Activated T-helper 1 cell treated with Interleukin-2 at 50 U/mL for 16 hours (primary cell): ENCODE measurements around the gene TMOD1.
"Not testable (repeated sequence)": the region's sequence is repeated elsewhere in the genome, so short reads cannot be mapped to it uniquely, and the experiment has no call there.

Experiments
- DNase-seq: peaks from one replicate; pipeline ENCODE4 v3.0.0-alpha.2; 2020; ENCODE audit warnings: low read depth

The TMOD1 gene

DNA sequence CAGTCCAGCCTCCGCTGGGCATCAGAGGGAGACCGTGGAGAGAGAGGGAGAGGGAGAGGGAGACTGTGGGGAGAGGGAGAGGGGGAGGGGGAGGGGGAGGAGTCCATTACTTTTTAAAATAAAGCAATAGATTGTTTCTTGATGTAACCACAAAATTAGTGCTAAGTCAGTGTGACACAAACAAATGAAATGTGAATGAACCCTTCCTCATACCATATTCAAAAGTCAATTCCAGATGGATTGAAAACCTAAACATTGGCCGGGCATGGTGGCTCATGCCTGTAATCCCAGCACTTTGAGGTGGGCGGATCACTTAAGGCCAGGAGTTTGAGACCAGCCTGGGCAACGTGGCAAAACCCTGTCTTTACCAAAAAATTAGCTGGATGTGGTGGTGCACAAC, 2.6 kb upstream of the TMOD1 start:
- DNase-seq = not testable (repeated sequence)

DNA sequence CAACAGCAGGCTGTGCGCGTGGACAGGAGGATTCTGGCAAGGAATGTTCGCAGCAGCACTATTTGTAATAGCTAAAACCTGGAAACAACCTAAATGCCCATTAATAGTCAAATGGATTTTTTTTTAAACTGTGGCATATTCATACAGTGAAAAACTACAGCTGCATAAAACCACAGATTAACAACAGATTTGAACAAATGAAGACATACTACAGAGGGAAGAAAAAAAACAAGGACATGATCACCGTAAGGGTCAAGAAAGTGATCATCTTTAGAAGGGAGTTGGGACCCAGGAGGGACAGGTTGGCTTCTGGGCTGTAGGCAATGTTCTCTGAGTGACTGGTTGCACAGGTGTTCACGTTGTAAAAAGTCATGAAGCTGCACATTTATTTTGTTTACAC, 1.2 kb upstream of the TMOD1 start:
- no peak for DNase-seq

- DNase-seq = no peak
Measured at GRCh38 chr9:97500765-97501176, 695 bp upstream of the TMOD1 start.

DNA sequence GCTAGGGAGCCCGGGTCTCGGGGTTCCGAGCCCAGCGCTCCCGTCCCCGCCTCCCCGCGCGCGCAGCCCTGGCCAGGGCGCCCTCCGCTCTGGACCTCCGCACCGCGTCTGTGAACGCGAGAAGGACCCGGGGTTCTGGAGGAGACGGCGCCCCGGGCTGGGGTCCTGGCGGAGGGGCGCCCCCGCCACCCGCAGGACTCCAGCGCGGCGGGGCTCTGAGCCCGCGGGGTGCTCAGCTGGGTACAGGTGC, 431 bp downstream of the TMOD1 start:
- DNase-seq = no peak

DNA sequence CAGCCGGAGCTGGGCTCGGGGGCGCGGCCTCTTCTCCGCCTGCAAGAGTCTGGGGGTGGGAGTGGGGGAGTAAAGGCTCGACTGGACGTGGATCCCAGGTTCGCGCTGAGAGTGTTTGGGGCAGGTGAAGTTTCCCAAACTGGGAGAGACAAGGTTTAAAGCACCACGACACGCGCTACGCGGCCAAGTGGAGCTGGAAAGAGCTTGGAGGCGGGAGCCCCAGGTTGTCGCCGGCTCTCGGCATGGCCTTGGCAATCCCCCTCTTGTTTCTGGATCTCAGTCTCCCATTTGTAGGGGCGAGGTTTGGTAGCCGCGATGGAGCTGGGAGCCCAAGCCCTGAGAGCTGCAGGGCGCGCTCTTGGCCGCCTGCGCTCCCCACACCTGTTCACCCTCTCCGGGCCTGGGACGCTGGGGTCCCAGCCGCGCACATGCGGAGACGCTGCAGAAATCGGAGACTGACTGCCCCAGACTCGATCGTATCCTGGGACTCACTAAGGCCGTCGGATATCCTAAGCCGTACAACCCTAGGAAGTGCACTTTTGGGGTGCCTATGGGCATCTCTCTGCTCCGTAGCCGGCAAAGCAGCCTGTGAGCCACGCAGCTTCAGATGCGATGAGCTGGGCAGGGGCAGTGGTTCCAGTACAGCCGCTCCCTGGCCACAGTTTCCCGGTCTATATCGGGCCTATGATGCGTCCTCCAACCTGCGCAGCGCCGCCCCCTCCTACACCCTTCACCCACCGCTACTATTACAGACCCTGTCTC, 937 bp downstream of the TMOD1 start:
- DNase-seq = no peak

GRCh38 chr9:97502984-97503861, 1.8 kb downstream of the TMOD1 start:
- no peak for DNase-seq

GRCh38 chr9:97503862-97504210, 2.4 kb downstream of the TMOD1 start:
- no peak for DNase-seq

DNA sequence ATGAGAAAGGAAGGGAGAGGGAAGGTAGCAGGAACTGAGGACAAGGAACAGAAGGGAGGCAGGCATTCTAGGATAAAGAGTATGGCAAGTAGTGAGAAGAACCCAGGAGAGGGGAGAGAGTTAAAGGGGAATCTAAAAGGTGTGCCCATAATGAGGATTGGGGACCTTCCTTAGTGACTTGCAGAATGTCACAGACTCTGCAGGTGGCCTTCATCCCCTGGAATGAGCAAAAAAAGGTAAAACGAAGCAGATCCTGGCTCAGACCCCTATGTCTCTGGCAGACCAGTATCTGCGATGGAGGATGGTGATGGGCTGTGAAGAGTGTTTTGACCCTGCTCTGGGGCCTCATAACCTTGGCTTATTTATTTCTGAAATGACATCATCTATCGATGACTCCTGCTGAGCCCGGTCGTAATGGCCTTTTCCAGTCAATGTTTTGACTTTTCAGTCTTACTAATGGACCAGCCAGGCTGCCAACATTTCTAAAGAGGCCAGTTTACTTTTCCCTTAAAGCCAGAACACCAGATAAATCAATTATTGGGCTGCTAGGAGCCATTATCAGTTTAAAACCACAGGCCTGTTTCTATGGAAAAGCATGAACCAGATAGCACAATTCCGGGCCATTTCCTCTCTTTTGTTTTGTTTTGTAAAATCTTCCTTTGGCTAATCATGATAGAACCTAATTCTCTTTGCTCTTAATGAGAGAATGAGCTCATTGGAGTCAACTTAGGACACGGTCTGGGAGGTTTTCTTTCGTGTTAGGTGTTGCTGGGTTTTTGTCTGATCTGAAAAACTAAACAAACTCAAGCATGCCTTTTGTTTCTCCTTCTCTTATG, 3.1 kb downstream of the TMOD1 start:
- DNase-seq = no peak

DNA sequence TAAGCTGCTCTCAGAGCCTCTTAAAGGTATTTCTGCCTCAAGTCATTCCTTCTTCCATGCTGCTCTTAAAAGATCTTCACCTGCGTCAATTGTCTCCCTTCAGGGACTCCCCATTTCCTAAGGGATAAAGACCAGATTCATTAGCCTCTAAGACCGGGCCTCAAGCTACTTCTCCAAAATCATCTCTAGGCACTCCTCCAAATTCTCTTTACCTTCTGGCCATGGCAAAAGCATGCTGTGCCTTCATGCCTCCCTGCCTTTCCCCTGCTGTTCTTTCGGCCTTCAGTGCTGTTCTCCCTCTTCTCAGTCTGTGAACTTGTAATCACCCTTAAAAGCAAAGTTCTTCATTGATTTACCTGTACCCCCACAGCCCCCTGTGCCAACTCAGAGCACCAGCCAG, 4.4 kb downstream of the TMOD1 start:
- no peak for DNase-seq

DNA sequence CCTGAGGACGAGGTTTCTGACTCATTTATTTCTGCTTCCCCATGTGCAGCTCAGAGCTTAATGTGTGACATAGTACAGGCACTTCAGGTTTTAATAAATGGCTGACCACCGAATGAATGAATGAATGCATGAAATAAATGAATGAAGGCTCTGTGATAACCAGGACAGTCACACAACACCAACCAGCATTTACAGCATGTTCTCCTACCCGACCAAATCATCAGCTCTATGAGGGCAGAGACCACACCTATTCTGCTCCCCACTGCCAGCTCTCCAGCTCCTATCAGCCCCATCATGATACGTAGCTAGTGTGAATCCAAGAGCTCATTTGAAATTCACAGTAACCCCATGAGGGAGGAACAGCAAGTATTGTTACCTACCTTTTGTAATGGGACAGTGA, 4.8 kb downstream of the TMOD1 start:
- DNase-seq = no peak

DNA sequence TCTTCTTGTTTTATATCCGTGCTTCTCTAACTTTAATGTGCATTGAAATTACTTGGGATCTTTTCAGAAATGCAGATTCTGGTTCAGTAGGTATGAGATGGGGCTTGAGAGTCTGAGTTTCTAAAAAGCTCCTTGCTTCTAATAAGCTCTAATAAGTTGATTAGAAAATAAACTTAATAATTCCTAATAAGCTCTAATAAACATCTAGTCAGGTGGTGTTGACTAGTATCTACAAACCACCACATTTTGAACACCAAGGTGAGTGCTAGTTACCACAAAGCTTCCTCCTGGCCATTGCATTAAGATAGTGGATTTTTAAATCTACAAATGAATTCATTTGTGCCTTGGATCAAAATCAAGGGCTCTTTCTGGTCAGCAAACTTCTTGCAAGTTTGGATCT, 5.3 kb downstream of the TMOD1 start:
- DNase-seq = no peak

GRCh38 chr9:97507428-97507984, 6.0 kb downstream of the TMOD1 start:
- no peak for DNase-seq

GRCh38 chr9:97508852-97509251, 7.4 kb downstream of the TMOD1 start:
- no peak for DNase-seq

GRCh38 chr9:97510797-97511654, 9.6 kb downstream of the TMOD1 start:
- no peak for DNase-seq

GRCh38 chr9:97511655-97512427, 10.4 kb downstream of the TMOD1 start:
- no peak for DNase-seq

GRCh38 chr9:97512966-97513560, 11.6 kb downstream of the TMOD1 start:
- no peak for DNase-seq

DNA sequence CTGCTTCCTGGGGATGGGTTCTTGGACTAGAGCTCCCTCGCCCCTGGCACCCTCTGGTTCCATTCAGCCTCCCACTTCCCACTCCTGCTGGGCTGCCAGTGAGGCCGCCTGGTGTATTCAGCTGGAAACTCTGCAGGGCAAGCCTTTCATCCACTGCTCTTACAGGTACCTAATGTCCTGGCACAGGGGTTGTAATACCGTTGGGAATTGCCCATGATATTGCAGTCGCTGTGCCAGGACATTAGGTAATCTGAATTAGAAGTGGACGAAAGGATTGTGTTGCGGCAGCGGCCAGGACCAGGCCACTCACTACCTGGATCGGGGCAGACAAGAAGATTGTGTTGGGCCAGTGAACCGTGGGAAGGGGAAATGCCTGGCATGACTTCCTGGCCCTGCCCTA, 13.1 kb downstream of the TMOD1 start:
- no peak for DNase-seq

- no peak for DNase-seq
Measured at GRCh38 chr9:97515662-97516061, 14.2 kb downstream of the TMOD1 start.

GRCh38 chr9:97516111-97516510, 14.6 kb downstream of the TMOD1 start:
- DNase-seq = no peak

GRCh38 chr9:97517331-97518089, 16.0 kb downstream of the TMOD1 start:
- DNase-seq = no peak
